RWPE1 (cell line): ENCODE results near the gene MTREX.

Experiments used
- CTCF ChIA-PET: fragments of 350-600 bp; sonication (Branson Sonifier 250); formaldehyde crosslinking; extraction: SDS; loops from one replicate; lab custom pipeline; 2021; lab: Yijun Ruan, JAX
- POLR2A ChIA-PET: fragments of 400-600 bp; formaldehyde crosslinking; extraction: SDS; loops from one replicate; lab custom pipeline; 2020; ENCODE audit warnings: antibody characterized with exemption; ENCODE audit not compliant: low non-redundant PET; lab: Yijun Ruan, JAX
- DNase-seq: peaks from one replicate; pipeline ENCODE4 v3.0.0; 2012; ENCODE audit warnings: low spot score
- H3K27ac ChIP-seq: fragments of 450-650 bp; 2 replicates; pipeline ENCODE4 v1.5.1; 2017
- TF ChIP-seq, protein P1 (sequence below): fragments of 450-650 bp; conservative IDR thresholded peaks from 2 replicates; pipeline ENCODE4 v1.5.1; 2017; ENCODE audit warnings: low read depth, mild to moderate bottlenecking

Gene MTREX

DNA sequence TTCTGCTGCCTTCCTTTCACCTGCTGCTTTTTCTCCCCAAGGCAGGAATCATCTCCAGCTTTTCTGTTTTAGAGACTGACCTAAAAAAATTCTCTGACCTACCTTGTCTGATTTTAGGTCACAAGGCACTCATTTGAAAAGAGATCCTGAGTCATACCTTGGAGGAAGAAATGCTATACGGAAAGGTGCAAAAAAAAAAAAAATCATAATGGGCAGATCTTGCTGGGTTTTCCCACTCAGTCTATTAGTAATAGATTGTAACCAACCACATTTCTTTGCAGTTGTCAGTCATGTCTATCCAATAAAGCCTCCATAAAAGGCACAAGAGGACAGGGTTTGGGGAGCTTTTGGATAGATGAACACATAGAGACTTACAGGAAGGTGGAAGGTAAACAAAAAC is 70.0 kb downstream of the MTREX start:
- TF ChIP-seq, protein P1, sequence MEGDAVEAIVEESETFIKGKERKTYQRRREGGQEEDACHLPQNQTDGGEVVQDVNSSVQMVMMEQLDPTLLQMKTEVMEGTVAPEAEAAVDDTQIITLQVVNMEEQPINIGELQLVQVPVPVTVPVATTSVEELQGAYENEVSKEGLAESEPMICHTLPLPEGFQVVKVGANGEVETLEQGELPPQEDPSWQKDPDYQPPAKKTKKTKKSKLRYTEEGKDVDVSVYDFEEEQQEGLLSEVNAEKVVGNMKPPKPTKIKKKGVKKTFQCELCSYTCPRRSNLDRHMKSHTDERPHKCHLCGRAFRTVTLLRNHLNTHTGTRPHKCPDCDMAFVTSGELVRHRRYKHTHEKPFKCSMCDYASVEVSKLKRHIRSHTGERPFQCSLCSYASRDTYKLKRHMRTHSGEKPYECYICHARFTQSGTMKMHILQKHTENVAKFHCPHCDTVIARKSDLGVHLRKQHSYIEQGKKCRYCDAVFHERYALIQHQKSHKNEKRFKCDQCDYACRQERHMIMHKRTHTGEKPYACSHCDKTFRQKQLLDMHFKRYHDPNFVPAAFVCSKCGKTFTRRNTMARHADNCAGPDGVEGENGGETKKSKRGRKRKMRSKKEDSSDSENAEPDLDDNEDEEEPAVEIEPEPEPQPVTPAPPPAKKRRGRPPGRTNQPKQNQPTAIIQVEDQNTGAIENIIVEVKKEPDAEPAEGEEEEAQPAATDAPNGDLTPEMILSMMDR: no peak
- CTCF ChIA-PET: interaction anchor here (0.6 kb wide), 1 partner anchor 1949 kb away, joined by 3 read pairs; no protein-coding TSS in a partner anchor
- no peak for DNase-seq
- H3K27ac ChIP-seq: no peak overlapping the region
- POLR2A ChIA-PET: no interaction called here

DNA sequence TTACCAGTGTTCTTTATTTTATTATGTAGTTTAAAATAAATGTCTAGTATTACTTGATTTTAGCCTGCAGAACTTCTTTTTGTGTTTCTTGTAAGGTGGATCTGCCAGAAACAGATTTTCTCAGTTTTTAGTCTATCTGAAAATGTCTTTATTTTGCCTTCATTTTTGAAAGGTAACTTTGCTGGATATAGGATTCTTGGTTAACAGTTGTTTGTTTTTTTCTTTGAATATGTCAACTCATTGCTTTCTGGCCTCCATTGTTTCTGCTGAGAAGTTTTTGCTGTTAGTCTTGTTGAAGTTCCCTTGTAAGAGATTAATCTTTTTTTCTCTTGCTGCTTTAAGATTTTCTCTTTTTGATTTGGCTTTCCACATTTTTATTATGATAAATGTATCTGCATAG is 75.5 kb downstream of the MTREX start:
- ChIA-PET POLR2A (no interaction called here), CTCF (interaction anchor here (0.6 kb wide), 1 partner anchor 11 kb away, joined by 5 read pairs; no protein-coding TSS in a partner anchor)
- no peak overlapping the region for H3K27ac ChIP-seq
- no peak for DNase-seq
- TF ChIP-seq, protein P1: no peak

DNA sequence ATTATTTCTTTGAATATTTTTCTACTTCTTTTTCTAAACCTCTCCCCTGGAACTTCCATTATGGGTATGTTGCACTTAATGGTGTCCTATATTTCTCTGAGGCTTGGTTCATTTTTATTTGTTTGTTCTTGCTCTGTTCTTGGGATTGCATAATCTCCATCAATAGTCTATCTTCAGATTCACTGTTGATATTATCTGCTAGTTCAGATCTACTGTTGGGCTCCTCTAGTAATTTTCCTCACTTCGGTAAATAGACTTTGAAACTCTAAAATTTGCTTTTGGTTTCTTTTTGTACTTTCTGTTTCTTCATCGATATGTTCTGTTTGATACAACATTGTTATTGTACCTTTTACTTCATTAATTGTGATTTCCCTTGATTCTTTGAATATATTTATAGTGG is 76.3 kb downstream of the MTREX start:
- ChIA-PET CTCF (no interaction called here), POLR2A (no interaction called here)
- DNase-seq: no peak
- TF ChIP-seq, protein P1: no peak
- H3K27ac ChIP-seq: no peak overlapping the region

DNA sequence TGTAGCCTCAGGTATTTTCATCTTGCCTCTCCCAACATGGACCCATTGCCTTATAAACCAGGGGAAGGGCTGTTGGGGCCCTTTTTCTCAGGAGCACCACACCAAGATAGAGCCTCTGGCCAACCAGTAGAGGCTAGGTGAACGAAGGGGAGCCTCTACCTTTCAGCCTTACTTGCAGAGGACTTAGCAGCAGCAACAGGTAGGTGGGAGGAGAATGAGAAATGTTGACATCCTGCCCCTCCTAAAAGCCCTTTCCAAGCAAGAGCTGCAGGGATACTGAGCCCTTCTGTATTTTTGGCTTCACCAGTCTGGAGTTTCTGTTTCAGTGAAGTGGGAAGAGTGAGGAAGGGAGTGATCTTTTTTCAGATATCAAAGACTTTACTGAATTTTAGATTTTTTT is 77.4 kb downstream of the MTREX start:
- ChIA-PET POLR2A (no interaction called here), CTCF (interaction anchor here (0.7 kb wide), 1 partner anchor 444 kb away, joined by 3 read pairs; no protein-coding TSS in a partner anchor)
- no peak overlapping the region for H3K27ac ChIP-seq
- TF ChIP-seq, protein P1: no peak
- no peak for DNase-seq

GRCh38 chr5:55385846-55386245 is 78.1 kb downstream of the MTREX start:
- no peak for DNase-seq
- ChIA-PET POLR2A (no interaction called here), CTCF (interaction anchor here (0.5 to 0.6 kb wide), 2 partner anchors 20 to 41 kb away, joined by 3 to 5 read pairs; no protein-coding TSS in a partner anchor)
- TF ChIP-seq, protein P1: no peak
- no peak overlapping the region for H3K27ac ChIP-seq

GRCh38 chr5:55386356-55386755 is 78.6 kb downstream of the MTREX start:
- TF ChIP-seq, protein P1: no peak
- CTCF ChIA-PET: interaction anchor here (0.5 to 0.7 kb wide), 4 partner anchors 21 to 199 kb away, joined by 3 to 5 read pairs (median 4); no protein-coding TSS in a partner anchor
- H3K27ac ChIP-seq: no peak overlapping the region
- POLR2A ChIA-PET: no interaction called here
- no peak for DNase-seq
